Activated CD4-positive, alpha-beta T cell treated with anti-CD3 and anti-CD28 coated beads, Interleukin-2, Interleukin-4, amounts not matched to agents 100 ng/mL and 50 ng/mL, durations not matched to agents 16 hours and 8 hours (primary cell): Measurements from ENCODE around the gene GSKIP.
"Not testable (repeated sequence)": the region's sequence is repeated elsewhere in the genome, so short reads cannot be mapped to it uniquely, and the experiment has no call there.

Source experiments
- DNase-seq: peaks from one replicate; pipeline ENCODE4 v3.0.0-alpha.2; 2020; ENCODE audit warnings: low spot score

The GSKIP gene, protein sequence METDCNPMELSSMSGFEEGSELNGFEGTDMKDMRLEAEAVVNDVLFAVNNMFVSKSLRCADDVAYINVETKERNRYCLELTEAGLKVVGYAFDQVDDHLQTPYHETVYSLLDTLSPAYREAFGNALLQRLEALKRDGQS

DNA sequence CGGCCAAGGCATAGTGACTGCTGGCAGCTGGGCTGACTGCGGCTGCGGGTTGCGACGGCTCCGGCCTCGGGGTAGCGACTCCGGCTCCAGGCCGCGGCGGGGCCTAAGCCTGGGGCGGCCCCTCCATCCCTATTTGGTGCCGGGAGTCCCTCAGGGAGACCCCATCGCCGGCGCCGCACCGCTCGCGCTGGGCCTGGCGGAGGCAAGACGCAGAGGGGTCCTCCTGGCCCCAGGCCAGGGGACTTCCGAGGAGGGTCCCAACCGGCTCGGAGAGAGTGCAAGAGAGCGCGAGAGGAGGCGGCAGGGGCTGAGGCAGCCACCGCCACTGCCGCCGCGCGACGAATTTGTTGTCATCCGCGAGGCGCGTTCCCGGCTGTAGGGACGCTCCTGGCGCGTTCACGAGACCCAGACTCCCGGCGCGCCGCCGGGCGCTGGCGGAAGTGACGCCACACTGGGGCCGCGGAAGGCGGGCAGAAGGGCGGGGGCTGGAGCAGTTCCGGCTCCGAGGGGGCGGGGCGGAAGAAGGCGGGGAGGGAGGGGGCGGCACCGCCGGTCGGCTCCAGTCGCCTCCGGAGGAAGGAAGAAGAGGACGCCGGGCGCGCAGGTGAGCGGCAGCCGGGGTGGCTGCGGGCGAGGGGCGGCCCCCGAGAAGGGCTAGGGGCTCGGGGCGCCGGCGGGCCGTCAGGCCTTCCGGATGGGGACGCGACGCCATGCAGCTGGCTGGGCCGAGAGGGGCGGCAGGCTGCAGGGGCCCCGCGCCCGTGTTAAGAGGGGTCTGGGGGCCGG, at the start of gene GSKIP, which contains the start of gene ATG2B:
Gene GSKIP, plus strand, starts transcription at position 562 of the 786 bp plus-strand sequence. CDS start 18,722 bp downstream, outside the sequence.
Gene ATG2B, minus strand, starts transcription at position 377 of the 786 bp plus-strand sequence. Its CDS starts 365 bp downstream, at position 12.
- DNase-seq, result peak; percentile 96

DNA sequence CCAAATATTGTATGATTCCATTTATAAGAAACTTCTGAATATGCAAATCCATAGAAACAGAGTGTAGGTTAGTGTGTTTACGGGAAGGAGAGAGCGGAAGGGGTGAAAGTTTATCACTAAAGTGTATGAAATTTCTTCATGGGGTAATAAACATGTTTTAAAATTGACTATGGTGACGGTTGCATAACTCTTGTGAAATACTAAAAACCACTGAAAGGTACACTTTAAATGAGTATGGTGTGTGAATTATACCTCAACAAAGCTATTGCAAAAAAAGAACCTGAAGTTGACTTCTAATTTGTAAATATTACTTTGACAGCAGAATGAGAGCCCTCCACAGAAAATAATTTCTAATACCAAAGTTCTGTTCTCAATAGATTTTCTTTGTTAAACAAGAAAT, 47.2 kb upstream of the GSKIP start:
- no peak for DNase-seq

DNA sequence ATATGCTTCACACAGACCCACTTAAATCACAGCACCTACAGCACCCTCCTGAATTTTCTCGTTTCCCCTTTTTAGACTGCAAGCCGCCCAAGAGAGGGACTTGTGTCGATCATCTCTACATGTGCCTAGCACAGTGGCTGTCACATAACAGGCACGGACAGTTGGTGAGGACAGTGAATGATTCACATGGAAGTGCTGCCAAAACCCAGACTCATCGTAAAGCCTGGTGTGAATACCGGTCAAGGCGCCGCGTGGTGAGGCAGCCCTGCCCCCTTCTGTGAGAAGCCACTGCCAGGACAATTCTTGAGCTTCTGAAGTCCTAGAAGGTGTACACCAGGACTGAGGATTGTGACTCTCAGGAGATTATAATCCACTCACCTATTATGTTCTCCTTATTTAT, 44.5 kb upstream of the GSKIP start:
- no peak for DNase-seq

DNA sequence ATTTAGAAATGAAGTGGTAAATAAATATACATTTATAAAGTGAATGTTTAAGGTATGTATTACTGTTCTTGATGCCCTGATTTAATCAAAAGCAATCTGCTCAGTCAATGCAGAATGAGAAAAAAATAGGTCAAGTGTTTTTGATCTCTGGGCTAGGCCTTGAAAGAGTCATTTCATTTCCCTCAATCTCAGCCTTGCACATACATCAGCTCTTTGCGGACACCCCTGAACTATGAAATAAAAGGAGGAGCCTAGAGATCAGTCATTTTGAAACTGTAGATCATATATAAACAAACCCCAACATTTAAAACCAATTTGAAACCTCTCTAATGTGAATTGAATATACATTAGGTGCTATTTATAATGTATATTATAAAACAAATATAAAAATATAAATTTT, 42.7 kb upstream of the GSKIP start:
- DNase-seq, result peak; percentile 37

DNA sequence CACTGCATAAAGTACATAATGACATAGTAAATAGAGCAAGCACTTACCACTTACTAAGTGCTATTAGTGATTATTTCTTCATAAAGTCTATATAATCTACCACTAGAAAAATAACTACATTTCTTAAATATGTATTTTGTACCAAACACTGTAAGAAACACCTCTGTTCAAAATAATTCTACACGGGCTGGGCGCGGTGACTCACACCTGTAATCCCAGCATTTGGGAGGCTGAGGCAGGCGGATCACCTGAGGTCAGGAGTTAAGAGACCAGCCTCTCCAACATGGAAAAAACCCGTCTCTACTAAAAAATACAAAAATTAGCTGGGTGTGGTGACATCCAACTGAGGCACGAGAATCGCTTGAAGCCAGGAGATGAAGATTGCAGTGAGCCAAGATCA, 39.1 kb upstream of the GSKIP start:
- DNase-seq, result no peak

DNA sequence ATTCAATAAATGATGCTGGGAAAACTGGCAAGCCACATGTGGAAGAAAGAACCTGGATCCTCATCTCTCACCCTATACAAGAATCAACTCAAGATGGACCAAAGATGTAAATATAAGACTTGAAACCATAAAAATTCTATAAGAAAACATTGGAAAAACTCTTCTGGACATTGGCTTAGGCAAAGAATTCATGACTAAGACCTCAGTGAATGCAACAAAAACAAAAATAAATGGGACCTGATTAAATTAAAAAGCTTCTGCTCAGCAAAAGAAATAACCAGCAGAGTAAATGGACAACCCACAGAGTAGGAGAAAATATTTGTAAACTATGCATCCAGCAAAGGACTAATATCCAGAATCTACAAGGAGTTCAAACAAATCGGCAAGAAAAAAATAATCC, 24.8 kb upstream of the GSKIP start:
- DNase-seq, result no peak

DNA sequence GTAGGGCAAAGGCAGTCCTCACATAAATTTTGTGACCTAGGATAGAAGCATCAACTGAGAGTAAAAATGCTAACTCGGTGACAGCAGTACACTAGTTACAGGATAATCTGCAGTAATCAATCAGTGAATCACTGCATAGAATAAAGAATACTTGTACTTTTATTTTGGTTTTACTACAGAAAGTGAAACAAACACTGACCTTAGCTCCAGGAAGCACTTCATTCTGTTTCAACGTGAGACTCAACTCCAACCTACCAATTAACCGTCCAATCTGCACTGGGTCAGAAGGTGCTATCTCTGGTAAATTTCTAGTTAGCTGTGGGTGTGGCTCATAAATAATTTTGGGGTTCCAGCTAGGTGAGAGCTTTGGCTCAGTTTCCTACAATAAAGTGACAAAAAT, 22.0 kb upstream of the GSKIP start:
- DNase-seq, result no peak

DNA sequence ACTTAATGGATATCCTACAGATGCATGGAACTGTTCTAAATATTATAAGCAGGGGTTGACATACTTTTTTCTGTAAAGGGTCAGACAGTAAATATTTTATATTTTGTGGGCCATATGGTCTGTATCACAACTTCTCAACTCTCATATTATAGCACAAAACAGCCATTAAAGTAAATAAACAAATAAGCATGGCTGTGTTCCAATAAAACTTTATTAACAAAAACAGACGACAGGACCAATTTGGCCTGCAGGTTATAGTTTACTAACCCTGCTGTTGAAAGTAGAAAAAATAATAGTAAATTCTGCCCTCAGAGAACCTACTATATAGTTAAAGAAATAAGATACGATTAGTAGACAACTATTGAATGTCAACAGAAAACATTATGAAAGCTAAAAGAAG, 17.7 kb upstream of the GSKIP start:
- no peak for DNase-seq

DNA sequence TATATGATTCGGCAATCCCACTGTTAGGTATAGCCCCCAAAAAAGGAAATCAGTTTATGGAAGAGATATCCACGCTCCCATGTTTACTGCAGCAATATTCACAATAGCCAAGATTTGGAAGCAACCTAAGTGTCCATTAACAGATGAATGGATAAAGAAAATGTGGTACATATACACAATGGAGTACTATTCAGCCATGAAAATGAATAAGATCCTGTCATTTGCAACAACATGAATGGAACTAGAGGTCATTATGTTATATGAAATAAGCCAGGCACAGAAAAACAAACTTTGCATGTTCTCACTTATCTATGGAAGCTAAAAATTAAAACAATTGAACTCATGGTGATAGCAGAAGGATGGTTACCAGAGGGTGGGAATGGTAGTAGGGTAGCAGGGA, 15.4 kb upstream of the GSKIP start:
- not testable (repeated sequence) for DNase-seq

DNA sequence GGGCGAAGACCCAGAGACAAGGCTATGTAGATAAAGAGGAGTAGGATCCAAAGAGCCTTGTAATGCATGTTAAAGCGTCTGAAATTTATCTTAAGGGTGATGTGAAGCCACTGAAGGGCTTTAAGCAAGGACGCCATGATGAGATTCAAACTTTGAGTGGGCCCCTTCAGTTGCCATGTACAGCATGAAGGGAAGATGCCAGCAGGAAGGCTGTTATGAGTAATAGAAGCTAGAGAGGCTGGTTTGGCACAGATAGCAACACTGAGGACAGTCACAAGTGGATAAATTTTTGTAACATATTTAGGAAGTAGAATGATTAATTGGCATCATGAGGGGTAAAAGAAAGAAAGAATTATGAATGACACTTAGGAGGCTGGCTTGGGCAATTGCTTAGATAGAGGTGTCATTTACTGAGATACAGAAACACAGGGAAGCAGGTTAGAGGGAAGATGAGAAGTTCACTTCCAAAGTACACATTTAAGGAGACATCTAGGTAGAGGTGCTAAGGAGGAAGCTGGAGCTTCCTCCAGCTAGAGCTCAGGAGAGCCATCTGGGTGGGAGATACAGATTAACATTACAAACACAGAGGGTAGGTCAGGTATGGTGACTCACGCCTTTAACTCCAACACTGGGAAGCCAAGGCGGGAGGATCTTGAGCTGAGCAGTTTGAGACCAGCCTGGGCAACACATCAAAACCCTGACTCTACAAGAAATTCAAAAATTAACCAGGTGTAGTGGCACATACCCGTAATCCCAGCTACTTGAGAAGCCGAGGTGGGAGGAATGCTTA, 13.8 kb upstream of the GSKIP start:
- DNase-seq, result peak; percentile 53

DNA sequence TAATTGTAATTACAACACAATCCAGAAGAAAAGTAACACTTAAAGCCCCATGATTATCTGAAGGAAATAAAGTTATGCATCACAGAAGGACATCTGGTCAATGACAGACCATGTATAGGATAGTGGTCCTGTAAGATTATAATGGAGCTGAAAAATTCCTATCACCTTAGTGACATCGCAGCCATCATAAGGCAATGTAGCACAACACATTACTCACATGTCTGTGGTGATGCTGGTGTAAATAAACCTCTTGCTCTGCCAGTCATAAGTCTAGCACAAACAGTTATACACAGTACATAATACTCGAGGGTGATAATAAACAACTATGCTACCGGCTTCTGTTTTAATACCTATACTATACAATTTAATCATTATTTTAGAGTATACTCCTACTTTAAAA, 11.3 kb upstream of the GSKIP start:
- DNase-seq, result no peak

DNA sequence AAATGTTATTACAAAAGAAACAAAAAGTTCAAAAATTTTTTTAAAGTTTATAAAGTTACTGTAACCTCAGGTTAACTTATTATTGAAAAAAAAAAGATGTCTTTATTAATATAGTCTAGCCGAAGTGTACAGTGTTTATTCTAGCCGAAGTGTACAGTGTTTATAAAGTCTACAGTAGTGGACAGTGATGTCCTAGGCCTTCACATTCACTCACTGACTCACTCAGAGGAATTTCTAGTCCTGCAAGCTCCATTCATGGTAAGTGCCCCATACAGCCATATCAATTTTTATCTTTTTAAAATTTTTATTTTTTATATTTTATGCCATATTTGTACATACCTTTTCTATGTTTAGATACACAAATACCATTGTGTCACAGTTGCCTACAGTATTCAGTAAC, 10.6 kb upstream of the GSKIP start:
- DNase-seq, result no peak

DNA sequence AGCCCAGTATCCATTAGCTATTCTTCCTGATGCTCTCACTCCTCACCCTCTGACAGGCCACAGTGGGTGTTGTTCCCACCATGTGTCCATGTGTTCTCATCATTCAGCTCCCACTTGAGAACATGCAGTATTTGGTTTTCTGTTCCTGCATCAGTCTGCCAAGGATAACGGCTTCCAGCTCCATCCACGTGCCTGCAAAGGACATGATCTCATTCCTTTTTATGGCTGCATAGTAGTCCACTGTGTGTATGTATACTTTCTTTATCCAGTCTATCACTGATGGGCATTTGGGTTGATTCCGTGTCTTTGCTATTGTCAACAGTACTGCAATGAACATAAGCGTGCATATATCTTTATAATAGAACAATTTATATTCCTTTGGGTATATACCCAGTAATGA, 9.1 kb upstream of the GSKIP start:
- no peak for DNase-seq

DNA sequence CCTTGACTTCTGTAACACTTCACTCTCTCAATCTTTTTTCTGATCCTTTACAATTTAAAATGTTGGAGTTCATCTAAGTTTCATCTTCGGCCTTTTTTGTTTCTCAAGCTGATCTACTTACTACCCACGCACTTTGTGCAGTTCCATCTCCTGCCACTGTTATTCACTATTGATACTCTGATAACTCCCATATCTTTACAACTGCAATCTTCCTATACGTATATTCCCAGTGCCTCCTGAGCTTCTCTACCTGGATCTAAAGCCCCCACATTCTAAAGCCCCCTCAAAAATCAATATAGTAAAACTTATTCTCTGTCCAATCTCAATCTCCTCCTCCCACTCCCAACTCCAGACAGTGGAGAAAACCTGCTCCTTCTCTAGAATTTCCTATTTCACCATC, 6.1 kb upstream of the GSKIP start:
- DNase-seq, result no peak

DNA sequence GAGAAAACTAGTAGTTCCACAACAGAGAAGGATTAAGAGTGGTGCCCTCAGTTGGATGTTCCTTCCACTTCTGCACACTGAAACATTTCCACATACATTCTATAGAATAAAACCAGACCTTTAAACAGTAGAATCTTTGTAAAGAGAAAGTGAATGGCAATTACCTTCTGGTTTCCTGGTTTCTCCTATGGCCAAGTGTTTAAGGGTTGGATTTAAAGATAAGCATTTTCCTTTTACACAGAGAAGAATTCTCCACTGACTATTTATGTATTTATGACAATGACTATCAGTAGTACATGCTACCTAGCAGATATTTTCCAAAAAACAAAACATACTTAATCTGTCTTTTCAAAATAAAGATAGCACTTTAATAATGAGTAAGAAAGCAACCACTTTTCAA, 3.4 kb upstream of the GSKIP start:
- no peak for DNase-seq

DNA sequence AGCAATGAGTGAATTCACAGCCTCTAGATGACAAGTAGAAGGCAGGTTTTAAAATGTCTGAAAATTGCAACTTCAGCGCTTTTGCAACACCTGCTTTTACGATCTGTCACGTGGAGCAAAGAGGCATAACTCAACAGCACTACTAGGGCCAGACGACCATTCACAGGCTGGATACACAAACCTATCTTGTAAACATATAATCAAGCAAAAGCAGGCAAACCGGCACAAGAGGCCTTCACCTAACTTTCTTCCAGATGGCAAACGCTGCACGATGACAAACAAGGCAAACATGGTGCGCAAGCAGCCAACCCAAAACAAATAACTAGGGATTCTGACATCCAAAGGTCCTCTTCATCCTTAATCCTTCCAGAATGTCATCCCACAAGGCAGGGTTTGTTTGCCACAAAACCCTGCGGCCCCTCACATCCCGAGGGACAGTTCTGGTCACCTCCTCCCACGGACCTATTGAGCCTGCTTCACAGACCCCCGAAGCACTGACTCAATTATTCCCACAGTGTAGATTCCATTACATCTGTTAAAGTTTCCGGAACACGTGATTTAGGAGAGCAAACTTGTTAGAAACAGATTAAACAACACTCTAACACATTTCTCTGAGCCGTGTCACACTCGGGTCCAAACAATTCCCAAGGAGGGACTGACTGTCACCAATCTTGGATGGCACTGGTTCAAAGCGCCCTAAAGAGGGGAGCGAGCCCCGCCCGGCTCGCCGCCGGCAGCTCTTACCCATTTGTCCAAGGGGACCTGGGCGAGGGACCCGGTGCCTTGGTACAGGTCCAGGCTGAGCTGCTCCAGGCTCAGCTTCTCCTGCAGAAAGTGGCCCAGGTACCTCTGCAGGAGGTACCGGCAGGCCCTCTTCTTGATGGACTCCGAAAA, 1.0 kb upstream of the GSKIP start:
- peak; percentile 72 for DNase-seq

DNA sequence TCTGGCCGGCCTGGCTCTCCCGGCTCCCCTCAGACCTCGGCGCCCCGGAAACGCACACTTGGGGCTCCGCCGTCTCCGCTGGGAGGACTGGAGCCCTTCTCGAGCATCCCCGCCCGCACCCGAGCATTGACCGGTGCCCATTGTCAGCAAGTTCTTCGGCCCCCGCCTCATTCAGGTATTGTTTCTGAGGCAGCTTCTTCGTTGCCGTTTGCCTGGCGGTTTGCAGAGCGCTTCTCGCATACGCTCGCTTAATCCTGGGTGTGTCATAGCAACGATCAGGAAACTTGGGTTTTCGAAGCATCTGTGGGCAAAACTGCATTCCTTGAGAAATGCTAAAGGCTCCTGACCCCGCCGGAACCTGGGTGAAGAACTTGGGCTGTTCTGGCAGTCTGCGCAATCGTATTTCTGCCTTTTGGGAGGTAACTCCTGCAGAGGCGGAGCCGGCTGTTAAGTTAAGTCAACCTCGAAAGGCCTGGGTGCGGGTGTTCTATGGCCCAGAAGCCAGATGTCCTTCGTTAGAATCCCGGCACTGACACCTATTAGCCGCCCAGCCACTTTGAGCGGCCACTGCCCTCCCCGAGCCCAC, 518 bp downstream of the GSKIP start:
- DNase-seq, result peak; percentile 37

DNA sequence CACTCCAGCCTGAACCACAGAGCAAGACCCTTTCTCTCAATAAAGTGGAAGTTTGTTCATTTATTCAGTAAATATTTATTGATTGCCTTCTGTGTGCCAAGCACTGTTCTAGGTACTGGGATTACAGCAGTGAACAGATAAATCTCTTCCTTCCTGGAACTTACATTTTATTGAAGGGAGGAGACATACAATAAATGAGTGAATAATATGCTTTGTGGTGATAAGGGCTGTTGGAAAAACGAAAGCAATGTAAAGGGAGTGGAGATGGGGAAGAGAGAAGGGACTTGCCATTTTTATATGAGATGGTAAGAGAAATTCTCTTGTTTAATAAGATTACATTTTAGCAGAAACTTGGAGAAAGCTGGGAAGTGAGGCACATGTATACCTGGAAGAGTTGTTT, 1.6 kb downstream of the GSKIP start:
- DNase-seq, result no peak

DNA sequence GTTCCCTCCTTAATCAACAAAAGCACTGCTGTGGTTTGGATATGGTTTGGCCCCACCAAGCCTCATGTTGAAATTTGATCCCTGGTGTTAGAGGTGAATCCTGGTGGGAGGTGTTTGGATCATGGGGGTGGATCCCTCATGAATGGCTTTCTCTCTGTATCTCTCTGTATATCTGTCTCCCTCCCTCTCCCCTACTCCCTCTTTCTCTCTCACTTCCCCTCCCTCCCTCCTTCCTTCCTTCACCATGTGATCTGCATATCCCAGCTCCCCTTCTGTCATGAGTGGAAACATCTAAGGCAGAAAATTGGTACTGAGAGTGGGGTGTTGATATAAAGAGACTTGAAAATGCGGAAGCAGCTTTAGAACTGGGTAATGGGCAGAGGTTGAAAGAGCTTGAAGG, 5.2 kb downstream of the GSKIP start:
- DNase-seq, result no peak

DNA sequence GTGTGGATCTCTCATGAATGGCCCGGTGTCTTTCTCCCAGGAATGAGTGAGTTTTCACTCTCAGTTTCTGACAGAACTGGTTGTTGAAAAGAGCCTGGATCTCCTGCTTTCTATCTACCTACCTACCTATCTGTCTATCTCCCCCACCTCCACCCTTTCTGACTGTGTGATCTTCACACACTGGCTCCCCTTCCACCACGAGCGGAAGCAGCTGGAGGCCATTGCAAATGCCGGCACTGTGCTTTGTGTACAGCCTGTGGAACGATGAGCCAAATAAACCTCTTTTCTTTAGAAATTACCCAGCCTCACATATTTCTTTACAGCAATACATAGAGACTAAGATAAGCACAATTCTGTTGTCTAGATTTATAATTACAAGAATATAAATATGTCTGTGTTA, 7.2 kb downstream of the GSKIP start:
- DNase-seq, result no peak

DNA sequence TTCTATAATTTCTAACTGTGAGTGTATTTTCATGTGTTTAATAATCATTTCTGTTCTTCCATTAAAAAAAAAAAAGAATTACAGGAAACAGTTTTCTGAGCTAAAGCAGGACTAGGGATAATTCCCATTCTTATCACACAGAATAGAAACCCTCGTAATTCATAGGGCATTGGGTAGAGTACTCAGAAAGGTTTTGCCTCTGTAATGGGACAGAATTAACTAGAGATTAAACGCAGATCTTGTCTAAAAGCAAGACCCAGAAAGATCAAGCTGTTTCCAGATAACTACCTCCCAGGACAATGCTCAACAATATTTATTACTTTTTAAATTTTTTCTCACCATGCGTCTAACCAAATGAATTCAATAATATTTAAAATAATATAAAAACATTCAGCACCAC, 10.2 kb downstream of the GSKIP start:
- no peak for DNase-seq

DNA sequence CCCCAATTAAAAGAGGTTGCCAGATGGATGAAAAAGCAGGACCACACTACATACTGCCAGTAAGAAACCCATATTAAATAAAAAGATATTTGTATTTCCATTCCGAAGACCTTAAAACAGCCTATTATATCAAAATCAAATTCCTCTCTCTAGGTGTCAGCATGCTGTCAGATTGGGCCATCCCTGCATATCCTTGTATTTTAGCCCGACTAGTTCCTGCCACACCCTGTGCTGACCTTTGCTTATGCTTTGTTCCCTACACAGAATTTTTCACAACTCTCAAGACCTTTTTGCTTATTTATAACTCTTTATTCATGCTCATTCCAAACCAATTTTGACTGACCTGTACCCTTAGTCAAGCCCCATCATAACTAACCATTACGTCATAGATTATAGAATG, 12.8 kb downstream of the GSKIP start:
- DNase-seq, result no peak
